ENCODE results near the gene LZTS2.
A peak's percentile ranks its signal among the peaks of the same experiment; 100 is the strongest.

Gene LZTS2

DNA sequence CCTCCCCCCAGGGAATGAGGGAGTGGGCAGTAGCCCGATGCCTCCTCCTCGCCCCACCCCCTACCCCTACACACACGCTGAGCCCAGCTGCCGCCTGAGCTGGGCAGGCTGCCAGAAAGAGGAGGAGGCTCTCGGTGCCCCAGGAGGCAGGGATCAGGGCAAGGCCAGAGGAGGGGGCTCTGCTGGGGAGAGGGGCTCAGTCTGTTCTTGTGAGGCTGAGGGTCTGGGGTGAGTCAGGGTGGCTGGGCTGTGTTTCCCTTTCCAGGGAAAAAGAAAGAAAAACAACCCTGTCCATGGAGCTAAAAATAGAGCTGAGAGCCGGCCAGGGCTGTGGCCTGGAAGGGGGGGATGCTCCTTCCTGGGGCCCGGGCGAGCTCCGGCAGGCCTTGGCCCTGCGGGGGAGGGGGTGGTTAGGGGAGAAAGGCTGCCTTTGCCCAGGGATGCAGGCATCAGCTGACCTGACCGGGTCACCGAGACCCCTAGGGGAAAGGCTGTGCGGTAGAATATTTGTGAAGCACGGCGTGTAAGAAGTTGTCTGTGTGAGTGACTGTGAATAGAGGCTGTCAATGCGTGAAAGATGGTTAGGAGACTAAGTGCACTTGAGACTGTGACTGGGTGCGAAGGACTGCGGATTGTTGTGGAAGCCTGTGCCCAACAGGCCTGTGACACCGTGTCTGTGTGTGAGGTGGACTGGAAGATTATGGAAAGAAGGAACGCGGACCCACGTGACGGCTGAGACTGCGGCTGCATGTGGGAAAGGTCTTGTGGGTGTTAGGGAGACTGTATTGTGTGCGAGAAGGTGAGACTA, 1.2 kb upstream of the LZTS2 start:
- DNase-seq (ENCODE audit: low spot score), result peak; percentile 80

DNA sequence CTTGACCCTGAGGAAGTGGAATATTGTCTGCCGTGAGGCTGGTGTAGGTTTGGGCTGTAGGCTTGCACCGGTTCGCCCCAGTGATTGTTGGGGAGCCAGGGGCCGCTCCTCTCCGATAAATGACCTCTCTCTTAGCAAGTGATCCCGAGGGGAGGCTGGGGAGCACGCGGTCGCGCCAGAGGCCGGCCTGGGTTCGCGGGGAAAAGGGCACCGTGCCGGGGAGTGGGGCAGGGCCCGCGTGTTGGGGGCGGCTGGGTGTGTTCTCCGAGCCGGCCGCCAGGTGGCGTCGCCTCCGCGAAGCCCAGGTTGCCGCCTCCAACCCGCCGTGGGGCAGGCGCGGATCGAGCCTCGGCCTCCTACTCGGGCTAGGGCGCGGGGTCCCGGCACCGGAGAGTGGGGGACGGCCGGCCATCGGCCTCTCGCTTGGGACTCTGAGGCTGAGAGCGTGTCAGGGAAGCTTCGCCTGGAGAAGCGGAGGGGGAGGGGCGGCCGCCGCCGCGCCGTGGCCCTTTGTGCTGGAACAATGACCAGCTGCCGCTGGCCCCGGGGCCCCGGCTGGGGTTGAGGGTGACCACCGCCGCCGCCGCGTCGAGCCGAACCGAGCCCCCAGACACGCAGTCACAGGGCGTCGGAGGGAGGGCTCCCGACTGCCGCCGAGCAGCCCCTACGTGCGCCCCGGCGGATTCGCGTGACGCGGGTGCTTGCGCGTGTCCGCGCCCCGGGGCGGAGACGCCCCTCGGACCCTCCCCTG, 442 bp upstream of the LZTS2 start:
- DNase-seq (ENCODE audit: low spot score), result peak; percentile 73

DNA sequence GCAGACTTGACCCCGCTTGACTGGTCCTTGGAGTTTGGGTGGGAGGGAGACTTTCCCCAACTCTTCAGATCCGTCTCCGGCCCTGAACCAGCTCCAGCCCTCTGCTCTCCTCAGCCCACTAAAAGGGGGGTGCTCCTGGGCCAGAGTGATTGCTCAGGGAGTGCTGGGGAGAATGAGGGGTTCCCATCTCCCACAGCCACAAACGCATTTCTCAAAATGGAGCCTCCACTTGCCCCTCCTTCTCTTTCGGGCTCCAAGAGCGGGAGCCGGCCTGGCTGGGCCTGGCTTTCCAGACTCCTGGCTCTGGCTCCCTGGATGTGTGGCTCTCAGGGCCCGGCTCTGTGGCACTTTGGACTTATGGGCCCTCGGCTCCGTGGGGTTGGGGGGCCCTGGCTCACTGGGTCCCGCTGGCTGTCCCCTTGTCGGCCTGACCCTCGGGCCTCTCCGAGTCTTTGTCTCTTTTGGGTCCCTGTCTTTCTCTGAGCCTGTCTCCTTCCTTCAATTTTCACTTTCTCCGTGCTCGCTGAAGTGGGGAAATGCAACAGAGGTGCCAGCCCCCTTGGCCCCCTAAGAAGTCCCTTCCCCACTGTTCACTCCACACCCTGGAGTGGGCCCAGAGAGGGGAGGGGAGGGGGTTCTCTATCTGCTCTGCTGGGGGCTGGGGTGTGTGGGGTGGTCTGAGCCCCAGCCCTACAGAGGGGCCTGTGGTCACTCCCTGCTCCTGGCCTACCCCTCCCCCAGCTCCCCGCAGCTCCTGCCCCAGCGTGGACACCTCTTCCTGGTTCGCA, 713 bp downstream of the LZTS2 start:
- DNase-seq (ENCODE audit: low spot score), result no peak

DNA sequence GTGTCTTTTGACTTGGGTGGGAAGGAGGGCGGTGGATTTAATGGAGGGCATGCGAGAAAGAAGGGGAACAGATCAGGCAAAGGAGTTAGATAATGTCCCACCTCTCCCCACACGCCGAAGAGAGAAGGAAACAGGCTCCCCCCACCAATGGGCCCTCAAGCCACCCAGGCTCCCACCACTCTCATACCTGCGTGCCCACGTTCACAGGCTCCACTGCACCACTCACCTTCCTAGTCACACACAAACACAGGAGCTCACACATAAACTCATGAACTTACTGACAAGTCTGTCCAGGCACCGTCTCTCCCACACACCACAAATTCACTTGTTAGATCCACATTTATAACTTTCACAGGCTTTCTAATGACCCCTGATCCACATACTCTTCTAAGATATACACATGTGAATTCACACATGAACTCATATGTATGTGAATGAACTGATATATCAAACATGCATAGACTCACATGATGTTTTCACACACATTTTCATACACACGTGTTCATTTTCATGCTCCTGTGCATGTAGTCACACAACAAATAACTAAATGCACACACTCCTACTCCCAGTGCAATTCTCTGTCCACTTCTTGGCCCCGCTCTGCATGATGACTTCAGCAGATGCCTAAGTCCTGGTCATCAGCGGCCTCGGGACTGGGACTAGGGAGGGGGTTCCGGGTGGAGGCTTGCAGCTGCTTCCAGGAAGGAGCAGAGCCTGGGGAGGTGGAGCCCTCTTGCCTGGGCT, 1.5 kb downstream of the LZTS2 start:
- peak; percentile 92 for DNase-seq (ENCODE audit: low spot score)

DNA sequence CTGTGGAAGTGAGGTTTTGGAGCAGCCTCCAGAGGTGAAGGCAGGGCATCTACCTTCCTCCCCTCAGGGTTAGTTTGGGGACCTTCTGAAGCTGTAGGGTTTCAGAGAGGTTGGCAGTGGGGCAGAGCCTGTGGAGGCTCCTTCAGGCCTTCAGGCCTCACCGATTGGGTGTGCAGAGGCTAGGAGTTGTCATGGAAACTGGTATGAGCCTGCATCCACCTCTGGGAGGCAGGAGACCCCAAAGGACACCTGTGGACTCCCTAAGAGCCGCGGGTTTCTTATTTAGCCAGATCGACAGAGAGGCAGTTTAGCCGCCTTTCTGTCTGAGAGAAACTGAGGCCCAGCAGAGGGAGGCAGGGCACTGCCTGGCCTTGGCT, 2.0 kb downstream of the LZTS2 start:
- no peak for DNase-seq (ENCODE audit: low spot score)

DNA sequence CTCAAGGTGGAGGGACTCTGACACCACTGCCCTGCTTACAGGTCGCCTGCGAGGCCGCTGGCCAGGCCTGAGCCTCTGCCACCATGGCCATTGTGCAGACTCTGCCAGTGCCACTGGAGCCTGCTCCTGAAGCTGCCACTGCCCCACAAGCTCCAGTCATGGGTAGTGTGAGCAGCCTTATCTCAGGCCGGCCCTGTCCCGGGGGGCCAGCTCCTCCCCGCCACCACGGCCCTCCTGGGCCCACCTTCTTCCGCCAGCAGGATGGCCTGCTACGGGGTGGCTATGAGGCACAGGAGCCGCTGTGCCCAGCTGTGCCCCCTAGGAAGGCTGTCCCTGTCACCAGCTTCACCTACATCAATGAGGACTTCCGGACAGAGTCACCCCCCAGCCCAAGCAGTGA, 2.8 kb downstream of the LZTS2 start:
- no peak for DNase-seq (ENCODE audit: low spot score)

DNA sequence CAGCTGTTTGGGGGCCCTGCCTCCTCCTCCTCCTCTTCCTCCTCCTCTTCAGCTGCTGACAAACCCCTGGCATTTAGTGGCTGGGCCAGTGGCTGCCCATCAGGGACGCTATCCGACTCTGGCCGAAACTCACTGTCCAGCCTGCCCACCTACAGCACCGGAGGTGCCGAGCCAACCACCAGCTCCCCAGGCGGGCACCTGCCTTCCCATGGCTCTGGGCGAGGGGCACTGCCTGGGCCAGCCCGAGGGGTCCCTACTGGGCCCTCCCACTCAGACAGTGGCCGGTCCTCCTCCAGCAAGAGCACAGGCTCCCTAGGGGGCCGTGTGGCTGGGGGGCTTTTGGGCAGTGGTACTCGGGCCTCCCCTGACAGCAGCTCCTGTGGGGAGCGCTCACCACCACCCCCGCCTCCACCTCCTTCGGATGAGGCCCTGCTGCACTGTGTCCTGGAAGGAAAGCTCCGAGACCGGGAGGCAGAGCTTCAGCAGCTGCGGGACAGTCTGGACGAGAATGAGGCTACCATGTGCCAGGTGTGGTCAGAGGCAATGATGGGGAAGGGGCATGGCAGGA, 4.1 kb downstream of the LZTS2 start:
- no peak for DNase-seq (ENCODE audit: low spot score)

DNA sequence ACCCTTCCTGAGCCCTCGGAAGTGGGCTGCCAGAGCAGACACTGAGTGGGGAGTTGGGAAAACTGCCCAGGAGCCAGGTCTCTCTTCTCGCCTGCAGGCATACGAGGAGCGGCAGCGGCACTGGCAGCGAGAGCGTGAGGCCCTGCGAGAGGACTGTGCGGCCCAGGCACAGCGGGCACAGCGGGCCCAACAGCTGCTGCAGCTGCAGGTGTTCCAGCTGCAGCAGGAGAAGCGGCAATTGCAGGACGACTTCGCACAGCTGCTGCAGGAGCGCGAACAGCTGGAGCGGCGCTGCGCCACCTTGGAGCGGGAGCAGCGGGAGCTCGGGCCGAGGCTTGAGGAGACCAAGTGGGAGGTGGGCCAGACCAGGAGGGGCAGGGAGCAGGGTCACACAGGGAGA, 5.8 kb downstream of the LZTS2 start:
- DNase-seq (ENCODE audit: low spot score), result no peak

DNA sequence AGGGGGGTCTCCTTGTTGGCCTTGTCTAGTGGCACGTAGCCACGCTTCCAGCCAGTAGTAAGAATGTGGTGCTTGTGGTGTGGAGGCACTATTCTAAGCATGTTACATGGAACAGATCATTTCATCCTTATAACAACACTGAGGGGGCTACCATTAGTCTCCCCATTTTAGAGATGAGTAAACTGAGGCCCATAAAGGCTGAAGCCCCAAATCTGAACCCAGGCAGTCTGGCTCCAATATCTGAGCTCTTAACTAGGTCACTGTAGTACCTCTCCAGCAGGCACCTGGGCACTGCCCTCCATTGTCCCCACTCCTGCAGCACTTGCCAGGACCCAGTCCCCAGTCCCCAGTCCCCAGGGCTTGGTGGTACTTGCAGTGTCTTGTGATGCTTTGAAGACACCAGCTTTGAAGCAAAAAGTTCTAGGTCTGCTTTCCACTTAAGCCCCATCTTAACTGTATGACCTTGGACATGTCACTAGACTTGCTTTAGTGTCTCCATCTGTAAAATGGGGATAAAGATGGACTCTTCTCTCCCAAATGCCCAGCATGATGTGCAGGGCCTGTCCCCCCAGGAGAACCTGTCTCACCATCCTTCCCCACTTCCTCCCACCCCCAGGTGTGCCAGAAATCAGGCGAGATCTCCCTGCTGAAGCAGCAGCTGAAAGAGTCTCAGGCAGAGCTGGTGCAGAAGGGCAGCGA, 6.4 kb downstream of the LZTS2 start:
- DNase-seq (ENCODE audit: low spot score), result no peak

DNA sequence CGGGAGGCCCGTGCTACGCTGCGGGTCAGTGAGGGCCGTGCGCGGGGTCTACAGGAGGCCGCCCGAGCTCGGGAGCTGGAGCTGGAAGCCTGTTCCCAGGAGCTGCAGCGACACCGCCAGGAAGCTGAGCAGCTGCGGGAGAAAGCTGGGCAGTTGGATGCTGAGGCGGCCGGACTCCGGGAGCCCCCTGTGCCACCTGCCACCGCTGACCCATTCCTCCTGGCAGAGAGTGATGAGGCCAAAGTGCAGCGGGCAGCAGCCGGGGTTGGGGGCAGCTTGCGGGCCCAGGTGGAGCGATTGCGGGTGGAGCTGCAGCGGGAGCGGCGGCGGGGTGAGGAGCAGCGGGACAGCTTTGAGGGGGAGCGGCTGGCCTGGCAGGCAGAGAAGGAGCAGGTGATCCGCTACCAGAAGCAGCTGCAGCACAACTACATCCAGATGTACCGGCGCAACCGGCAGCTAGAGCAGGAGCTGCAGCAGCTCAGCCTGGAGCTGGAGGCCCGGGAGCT, 7.0 kb downstream of the LZTS2 start:
- DNase-seq (ENCODE audit: low spot score), result no peak

DNA sequence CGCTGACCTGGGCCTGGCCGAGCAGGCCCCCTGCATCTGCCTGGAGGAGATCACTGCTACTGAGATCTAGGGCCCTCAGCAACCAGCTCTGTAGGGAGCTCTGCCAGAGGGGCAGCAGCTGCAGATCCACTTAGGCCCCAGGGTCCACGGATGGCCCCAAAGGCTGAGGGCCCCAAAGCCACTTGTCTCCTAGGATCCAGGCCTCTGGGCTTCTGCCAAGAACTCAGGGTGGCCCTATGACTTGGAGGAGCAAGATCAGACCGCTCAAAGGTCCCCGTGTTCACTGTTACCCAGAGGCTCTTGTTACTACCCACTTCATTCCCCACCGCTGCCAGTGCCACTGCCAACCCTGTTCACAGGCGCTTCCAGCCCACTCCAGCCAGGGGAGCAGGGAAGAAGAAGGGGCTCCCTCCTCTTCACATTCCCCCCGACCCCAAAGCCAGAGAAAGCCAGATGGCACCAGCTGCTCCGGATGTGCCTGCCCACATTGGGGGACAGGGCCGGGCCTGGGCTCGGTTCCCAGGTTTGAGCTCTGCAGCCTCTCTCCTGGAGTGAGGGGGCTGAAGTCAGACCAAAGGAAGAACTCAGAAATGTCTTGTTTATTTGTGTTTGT, 7.6 kb downstream of the LZTS2 start:
- DNase-seq (ENCODE audit: low spot score), result no peak

DNA sequence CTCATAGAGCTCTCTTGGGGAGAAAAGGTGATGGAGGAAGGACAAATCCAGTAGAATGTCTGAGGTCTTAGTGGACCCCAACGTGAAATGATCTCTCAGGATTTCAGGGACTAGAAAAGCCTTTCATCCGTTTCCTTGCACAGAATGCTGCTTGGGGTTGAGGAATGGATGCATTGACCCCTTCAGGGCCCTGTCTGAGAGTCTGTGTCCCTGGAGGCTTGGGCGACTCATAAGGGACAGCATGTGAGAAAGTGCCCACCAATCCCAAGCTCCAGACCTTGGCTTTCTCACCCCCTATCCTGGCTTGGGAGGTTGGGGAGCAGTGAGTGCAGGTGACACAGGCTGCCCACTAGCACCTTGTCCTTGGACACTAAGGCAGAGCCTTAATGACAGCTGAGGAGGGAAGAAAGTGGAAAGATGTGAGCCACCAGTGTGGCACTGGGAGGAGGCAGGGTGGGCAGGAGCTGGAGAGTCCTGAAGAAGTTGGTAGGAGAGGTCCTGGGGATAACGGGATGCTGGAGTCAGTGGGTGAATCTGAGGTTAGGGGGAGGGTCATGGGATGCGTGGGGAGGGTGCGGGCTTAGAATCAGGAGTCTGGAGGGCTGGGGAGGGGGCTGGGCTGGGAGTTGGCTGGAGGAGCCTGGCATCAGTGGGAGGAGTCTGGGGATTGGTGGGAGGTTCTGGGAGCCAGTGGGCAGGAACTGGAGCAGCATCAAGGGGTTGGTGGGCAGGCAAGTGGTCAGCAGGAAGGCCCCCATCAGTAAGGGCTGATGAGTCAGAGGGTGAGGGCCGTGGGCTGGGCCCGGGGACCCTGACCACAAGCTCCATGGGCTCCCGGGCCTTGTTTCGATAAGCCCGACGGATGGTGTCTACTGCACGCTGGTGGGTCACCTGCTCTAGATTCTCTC, 8.6 kb downstream of the LZTS2 start:
- DNase-seq (ENCODE audit: low spot score), result no peak

DNA sequence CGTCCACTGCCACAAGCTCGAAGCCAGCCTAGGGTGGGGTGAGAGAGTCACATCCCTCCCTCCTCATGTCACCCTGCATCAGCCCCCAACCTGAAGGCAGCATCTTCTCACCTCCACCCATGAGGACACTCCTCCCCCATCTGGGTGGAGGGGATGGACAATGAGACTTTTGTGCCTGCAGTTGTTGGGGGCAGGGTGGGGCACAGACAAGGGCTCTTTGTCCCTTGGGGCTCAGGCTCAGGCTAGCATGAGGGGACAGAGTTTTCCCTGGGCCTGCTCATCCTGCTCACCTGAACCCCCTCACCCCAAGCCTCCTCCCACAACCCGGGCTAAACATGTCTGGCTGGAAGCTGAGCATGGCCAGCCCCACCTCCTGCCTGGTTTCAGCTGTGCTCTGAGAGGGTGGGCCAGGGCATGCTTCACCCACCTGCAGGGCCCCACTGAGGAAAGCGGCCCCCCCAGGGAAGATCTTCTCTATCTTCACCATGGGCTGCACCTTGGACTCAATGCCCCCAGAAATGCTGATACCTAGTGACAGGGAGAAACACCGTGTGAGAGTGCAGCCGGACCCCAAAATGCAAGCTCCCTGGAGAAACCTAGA, 9.3 kb downstream of the LZTS2 start:
- DNase-seq (ENCODE audit: low spot score), result no peak

DNA sequence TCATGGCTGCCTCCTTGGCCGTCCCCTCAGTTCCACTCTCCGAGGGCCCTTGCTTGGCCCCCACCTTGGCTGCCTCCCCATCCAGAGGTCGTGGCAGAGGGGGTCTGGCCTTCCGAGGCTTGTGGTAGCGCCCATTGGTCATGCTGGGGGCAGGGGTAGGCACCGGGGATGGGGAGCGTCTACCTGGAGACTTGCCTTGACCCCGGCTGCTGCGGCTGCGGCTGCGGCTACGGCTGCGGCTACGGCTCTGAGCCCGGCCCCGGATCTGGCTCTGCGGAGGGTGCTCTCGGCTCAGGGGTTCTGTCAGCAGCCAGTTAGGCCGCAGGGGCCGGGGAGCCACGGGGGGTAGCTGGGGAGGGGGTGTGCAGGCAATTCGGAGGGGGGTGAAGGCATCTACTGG, 10.7 kb downstream of the LZTS2 start:
- no peak for DNase-seq (ENCODE audit: low spot score)

DNA sequence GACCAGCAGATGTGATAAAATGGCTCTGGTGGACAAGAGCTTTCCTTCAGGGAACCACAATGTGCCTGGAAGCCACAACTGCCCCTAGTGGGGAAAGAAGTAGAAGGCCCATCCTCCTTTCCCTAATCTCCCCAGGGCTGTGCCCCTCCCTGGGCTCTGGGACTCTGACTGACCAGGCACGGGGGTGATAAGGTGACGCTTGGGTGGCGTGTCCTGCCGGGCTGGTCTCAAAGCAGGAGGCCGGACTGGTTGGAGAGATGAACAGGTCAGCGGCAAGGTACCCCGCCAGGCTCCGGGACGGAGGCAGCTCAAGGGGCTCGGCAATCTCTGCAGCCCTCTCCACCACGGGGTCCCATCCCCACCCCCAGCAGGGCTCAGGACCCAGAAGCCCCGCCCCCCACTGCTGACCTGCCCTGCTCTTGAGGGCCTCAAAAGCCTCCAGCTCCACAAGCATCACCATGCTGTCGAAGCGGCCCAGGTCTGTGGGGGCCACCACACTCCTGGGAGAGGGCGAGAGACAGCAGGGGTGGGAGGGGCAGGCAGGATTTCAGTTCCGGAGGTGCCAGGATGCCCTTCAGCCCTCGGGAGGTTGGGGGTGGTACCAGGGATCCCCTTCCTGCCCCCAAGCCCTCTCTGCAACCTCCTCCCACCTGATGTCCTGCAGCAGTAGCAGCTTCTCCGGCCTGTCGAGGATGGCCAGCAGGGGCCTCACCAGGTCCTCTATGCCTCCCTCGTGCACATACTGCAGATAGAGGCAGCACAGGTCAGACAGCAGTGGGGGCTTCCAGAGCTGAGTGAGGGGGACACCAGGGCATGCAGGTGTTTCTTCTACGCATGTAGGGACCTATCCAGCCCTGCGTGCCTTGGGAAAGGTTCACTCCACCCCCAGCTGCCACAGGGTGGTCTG, 12.2 kb downstream of the LZTS2 start:
- no peak for DNase-seq (ENCODE audit: low spot score)

DNA sequence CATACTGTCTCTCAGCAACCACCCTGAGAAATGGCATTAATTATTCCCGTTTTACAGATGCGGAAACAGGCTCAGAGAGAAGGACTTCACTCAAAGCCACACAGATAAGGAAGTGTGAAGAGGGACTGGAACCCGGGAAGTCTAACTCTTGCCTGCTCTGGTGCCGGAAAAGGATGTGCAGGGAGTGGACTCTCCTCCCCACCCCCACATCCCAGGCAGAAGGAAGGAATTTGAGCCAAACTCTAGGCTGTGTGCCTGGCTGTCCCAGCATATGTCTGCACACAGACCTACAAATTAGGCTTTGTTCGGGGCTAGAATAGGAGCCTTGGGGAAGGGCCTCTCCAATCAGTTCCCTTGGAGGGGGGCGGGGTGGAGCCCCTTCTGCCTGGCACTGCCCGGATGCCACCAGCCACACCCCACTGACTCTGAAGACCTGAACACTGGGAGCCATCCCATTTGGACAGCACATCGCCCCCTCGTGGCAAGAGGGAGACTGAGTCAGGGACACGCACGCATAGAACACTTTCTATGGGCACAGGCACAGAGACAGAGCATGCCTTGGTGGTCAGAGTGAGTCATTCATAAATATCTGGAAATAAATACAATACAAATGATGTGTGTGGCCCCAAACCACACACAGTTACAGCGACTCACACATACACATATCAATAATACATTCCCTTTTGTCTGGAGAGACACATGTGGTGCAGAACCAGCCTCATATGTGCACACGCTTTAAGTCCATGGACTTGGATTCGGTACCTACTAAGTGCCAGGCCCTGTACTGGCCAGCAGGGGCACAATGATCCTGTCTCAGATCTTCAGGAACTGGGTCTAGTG, 13.1 kb downstream of the LZTS2 start:
- peak; percentile 94 for DNase-seq (ENCODE audit: low spot score)

DNA sequence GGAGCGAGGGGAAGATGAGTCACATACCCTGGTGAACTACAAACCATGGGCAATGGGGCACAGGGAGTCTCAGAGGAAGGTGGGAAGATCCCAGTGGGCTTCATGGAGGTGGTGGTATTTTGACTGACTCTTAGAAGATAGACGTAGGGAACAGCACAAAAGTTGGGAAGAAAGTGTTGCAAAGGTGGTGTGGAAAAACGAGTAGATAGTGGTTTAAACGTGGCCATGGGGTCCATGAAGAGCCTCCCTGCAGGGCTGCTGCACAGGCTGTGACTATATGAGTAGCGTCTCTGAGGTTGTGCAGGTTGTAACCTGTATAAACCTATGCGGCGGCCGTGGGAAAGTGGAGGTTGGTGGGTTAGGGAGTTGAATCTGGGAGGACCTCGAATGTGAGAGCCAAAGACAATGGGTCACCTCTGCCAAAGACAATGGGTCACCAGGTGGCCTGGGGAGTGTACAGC, 13.8 kb downstream of the LZTS2 start:
- no peak for DNase-seq (ENCODE audit: low spot score)
